Temporal lobe (tissue), 2 donors: ENCODE measurements around the gene CEP57. TPM values are rescaled to one million over a fixed set of nuclear protein-coding genes. Genes with fewer than 3 reads are reported as not detected.

Experiments used
- small RNA-seq: library from RNA; depleted of rRNA; stranded (forward); fragments of <200 nt; gene quantifications from one replicate; pipeline ENCODE3, GENCODE V24; 2014; ENCODE audit warnings: low replicate concordance
- total RNA-seq: library from RNA; depleted of rRNA; stranded (reverse); fragments of >200 nt; gene quantifications from one replicate; pipeline ENCODE4 v1.2.3, GENCODE V29; 2014

CEP57 gene
- total RNA-seq, 1 donor from 2014 or later = 73.5 TPM

Small RNA genes within 50 kb of the gene (small RNA-seq; reads per million reads assigned to genes)
- gene RNA5SP345 = not detected

Other genes starting within 250 kb of the CEP57 start
- 28.5 TPM for gene FAM76B, start 716 bp upstream of the CEP57 start, total RNA-seq
- 27.5 TPM for gene MTMR2, start 133.6 kb downstream of the CEP57 start, total RNA-seq